Raji (cell line): ENCODE data around the gene PELI2.

Source experiments
- POLR2A ChIP-seq: IDR thresholded peaks from 2 replicates; pipeline ENCODE4 v1.6.1; 2011; ENCODE audit warnings: low read depth, low read length, control low read depth; ENCODE audit not compliant: insufficient read depth

Gene PELI2

DNA sequence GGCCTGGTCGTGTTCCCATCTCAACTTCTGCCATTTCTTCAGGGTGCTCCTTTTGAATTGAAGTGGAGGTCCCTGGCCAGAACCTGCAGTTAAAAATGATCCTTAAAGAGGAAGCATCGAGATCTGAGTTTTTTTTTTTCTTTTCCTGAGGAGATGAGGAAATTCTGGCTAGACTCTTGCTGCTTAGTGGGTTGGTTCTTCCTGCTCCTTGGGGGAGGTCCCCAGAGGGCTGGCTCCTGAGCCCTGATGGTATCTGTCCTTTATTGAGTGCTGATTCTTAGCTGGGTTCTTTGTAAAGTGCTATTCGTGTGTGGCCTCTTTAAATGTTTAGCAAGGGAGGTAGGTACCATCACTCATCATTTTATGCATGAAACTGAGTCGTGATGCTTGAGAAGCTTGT lies 11.7 kb downstream of the PELI2 start:
- TF ChIP-seq POLR2A, result no peak

DNA sequence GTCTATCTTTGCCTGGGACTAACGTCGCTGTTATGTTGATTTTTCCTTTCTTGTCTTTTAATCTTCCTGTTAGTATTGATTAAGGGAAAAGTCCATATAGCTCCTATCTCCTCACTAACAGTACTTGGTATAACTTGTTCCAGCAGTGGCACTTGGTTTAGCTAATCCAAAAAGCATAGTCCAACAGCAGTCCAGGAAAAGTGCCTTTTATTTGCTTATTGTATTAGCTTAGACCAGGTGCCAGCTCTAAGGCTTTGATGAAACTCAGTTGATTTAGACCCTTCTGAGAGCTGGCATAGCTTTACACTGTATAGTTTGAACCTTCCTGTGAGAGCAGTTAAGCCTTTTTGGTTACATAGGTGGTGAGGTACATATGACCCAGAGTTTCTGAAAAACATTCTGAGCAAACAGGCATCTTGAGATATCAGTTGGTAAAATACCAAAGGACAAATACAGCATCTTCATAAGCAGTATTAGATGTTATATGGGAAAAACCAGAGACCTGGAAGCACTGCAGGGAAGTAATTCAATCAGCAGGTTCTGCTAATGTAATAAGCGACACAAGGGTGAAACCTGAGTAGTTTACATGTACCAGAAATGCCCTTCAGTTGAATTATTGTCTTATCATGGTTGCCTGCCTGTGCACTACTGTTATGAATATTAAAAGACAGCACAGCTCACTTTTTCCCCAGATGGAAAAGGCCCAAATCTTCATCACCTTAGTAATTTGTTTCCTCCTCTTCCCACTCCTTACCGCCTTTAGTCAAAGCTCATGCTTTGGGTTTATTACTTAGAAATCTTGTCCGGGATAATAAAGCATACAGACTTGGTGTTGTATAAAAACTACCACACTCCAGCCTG lies 13.0 kb downstream of the PELI2 start:
- no peak for TF ChIP-seq POLR2A

DNA sequence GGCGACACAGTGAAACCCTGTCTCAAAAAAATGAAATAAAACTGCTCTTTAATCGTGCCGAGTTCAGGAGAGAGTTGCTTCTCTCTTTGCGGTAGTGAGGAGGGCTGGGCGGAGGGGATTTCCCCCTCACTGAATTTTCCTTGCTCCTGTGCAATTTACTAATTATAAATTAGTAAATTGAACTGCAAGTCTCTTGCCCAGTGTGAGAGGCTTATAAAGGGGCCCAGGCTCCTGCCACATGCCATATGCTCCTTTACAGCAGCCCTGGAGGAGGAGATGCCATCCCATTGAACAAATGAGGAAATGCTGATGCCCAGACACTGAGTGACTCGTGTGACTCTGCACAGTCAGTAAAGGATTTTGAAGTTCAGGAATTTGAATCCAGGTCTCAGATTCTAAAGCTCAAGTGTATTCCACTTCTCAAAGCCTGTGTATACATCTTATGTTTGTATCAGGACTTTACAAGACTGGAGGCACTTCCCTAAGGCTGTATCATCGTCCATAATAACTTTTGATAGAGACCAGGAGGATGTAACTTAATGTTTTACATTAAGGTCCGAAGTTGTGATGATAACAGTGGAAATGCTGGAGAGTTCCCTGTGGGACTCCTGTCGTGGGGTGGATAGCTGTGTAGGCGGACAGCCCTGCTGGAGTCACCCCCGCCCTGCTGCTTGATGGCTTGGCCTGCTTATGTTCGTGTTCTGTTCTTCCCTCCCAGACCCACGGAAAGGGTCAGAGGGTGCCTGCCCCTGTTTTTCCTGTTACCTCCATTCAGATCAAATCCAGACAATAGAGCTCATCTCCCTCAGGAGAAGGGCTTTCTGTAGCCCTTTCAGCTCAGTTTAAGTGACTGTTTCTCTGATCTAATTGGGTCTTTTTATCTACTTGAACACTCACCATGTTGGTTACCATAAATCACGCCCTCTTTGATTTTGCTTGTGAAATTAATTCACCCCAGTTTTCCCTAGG lies 13.9 kb downstream of the PELI2 start:
- TF ChIP-seq POLR2A, result no peak

DNA sequence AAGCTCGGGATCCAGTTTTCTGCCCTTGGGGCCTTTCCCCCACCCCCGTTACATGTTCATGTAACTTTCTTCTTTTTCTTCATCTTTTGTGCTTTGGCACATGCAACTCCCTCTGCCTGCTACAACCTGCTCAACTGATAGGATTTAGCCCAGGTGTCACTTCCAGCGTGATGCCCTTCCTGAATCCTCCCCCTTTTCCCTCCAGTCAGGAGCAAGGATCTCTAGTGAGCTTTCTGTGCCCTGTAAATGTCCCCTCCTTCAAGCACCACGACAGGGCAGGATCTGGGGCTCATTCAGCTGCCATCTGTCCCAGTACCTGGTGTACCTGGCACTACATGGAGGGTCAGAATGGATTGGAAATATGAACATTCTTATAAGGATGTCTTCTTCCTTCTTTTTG lies 15.3 kb downstream of the PELI2 start:
- TF ChIP-seq POLR2A, result no peak

DNA sequence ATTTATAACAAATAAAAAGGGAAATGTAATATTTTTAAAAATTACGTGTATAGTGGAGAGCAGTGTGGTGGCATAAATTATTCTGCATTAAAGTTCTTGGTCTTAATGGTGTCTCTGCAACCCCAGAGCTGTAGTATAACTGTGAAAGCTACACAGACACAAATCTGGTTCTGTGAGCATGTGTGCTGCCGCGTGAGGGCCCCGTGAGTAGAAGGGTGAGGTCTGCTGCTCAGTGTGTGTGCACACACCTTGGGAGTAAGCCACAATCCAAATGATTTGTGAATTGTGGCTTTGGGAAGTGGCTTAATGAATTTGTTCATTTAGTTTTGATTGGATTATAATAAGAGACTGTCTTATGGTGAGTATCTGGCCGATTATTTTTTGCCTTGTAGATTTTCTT lies 16.8 kb downstream of the PELI2 start:
- no peak for TF ChIP-seq POLR2A

DNA sequence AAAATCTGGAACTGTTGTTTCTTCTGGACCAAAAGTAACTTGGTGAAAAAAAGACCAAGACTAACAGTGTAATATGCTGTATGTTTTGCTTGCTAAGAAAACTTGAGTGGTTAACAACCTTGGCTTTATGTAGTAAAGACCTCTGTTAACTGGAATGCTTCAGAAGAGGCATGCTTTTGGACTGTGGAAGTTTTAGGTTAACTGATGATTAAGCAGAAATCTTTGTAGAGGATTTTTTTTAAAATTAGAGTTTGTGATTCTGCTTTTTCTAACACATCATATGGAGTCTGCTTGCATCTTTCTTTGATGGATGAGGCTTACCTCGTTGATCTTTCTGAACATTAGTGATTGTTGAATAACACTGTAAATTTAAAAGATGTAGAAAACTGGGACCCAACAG lies 17.5 kb downstream of the PELI2 start:
- no peak for TF ChIP-seq POLR2A

DNA sequence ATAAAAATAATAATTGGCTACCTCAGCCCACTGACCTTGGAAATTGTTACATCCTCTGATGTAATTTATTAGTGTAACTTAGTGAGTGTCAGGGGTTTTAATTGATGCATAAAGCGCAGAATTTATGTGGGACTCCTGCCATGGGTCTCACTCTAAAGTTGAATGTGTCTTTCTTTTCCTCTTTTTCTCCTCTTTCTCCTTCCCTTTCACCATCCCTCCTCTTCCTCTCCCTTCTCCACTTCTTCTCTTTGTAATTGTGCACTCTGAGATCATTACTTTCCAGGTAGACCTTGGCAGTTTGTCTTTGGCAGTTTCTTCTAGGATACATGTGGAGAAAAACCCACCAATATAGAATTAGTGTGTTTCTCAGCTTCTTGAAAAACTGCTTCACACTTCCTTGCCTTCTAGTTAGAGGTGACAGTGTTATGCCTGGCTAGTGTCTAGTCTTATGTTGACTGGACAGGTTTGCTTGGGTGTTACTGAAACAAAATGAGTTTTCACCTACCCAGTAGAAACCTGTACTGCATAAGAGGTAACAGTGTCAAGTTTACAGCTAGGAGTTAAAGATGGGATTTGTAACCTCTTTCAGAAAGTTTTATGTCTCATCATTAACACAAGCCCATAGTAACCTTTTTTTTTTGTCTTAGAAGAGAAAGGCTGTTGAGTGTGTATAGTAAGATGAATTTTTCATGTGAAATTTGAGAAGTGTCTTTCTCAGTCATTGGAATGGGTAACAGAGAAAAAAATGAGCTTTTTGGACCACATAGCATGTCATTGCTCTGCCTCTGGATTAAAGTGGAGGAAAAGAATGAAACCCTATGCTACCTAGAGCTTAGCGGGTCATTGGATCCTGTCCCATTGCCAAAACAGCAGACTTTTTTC lies 18.6 kb downstream of the PELI2 start:
- no peak for TF ChIP-seq POLR2A

DNA sequence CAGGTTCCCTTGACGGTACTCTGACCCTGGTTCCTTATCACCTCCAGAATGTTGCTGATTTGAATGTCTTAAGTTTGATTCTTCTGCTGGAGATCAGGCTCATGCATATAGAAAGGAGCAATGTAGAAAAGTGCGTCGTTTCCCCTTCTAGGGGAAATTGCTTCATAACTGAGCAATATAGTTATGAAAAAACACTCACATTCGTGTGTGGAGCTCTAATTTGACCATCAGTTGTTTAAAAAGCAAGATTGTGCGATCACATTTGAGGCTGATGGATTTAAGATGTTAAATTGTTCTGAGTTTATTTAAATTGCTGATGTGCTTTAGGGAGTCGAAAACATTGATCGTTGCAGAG lies 19.2 kb downstream of the PELI2 start:
- no peak for TF ChIP-seq POLR2A

DNA sequence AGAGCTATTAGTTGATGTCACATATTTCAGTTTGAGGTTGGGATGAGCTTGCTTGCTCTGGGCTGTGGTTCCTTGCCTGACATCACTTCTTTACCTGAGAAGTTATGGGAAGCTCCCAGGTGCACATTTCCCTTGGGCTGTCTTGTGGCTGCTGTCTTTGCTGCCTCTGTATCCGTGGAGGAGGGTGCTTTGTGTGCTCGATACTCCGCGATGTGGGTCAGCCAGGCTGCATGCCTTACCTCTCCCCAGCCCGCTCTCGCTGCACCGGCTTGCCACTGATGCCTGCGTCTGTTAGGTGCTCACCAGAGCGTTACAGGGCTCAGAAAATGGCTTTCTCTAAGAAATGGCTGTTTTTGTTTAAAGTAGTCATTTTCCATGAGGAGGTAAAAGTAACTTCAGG lies 19.6 kb downstream of the PELI2 start:
- TF ChIP-seq POLR2A, result no peak

DNA sequence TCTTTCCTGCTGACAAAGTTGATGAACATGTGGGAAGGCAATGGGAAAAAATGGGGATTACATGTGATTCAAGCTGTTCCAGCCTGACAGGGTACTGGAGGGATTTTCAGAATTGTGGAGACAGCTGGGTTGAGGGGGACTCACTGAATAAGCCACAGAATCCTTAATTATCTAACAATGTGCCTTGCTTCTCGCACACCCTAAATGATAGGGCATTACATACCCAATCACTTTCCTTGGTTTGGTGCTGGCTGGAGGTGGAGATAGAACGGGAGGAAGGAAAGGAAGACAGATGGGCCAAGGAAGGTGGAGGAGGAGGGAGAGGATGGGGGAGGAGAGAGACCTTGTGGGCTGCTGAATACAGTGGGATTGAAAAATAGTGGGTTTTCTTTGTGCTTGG lies 20.7 kb downstream of the PELI2 start:
- no peak for TF ChIP-seq POLR2A

DNA sequence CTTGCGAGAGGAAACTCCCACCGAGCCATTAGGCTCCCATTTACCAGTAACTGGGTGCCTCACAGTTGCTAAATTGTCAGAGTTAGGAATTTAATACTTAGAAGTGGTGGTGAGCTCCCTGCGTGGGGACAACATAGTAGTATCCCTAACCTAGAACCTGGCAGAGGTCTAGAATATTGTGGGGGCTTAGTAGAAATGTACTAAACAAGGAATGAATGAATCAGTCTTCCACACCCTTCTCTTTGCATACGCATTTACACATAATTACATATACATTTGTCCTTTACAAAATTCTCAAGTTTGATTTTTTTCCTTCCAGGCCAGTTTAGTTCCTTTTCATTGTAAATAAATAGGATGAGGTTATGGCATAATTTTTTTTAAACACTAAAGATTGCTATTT lies 24.1 kb downstream of the PELI2 start:
- no peak for TF ChIP-seq POLR2A

DNA sequence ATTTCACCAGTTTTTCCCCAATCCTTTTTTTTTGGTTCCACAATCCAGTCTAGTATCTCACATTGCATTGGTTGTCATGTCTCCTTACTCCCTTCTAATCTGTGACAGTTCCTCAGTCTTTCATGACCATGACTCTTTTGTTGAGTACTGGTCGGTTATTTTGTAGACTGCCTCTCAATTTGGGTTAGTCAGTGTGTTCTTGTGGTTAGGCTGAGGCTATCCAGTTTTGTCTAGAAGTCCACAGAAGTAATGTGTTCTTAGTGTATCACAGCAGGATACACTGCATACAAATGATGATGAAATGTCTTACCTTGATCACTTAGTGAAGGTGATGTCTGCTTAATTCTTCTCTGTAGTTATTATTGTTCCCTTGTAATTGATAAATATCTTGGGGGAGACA lies 24.8 kb downstream of the PELI2 start:
- TF ChIP-seq POLR2A, result no peak

DNA sequence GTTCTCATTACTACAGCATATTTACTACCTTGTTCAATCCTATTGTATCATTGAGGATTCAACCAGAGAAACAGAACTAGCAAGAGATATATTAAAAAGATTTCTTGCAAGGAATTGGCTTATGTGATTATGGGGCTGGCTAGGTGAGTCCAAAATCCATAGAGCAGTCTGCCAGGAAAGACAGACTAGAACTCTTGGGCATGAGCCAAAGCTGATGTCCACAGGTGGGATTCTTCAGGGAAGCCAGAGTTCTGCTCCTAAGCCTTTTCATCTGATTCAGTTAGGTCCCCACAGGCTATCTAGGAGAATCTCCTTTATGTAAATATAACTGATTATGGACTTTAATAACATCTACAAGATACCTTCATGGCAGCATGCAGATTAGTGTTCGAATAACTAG lies 26.0 kb downstream of the PELI2 start:
- TF ChIP-seq POLR2A, result no peak

DNA sequence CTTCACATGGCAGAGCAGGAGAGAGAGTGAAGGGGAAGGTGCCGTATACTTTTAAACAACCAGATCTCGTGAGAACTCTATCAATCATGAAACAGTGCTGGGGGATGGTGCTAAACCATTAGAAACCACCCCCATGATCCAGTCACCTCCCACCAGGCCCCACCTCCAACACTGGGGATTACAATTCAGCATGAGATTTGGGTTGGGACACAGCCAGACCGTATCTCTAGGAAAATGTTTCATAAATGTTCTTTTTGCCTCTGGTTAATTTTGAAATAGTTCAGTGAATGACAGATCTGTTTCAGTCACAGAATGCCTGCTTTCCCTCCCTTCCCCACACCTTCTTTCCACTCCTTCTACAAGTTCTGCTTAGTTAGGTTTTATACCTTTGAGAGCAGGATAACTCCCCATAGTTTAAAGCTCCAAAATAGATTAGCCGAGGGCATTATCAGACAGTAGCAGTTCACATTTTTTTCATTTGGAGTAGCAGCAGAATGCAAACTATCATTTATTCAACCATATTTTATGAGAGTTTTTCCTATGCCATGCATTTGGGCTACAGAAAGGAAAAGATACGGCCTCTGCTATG lies 27.1 kb downstream of the PELI2 start:
- no peak for TF ChIP-seq POLR2A

DNA sequence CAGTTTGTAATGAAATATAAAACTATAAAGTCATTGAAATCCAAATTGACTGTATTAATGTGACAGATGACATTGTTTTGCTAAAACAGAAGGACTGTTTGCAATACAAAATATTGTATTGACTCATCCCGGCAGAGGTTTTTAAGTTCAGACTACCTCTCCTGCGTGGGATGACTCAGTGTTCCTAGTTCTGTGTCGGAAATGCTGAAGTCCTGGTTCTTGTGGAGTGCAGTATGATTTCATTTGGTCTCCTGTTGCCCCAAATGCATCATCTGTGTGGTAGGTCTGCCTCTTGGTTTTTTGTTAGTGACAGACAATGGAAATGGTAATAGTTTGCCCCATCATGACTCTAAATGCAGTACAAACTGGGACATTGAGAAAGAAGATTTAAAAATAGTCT lies 27.8 kb downstream of the PELI2 start:
- TF ChIP-seq POLR2A, result no peak
